GM23338 (cell line): ENCODE data around the gene TMEM141. TPM values are rescaled to one million over a fixed set of nuclear protein-coding genes. Genes with fewer than 3 reads are reported as not detected.
"Not testable (repeated sequence)": the region's sequence is repeated elsewhere in the genome, so short reads cannot be mapped to it uniquely, and the experiment has no call there.

Experiments
- ATAC-seq: fragments of 200-7000 bp; cut with Tn5 transposase; 3 replicates; pipeline ENCODE4 v1.9.1; 2020
- DNase-seq: peaks from one replicate; pipeline ENCODE4 v3.0.0-alpha.2; 2015; ENCODE audit warnings: low spot score
- H2AFZ ChIP-seq: fragments of 200-600 bp; sonication (generic); 2 replicates; pipeline ENCODE4 v1.8.0; 2016; ENCODE audit warnings: antibody characterized with exemption, mild to moderate bottlenecking, moderate library complexity
- H3F3A ChIP-seq: fragments of 200-600 bp; sonication (generic); replicated peaks from 2 replicates; pipeline ENCODE4 v1.8.0; 2017; ENCODE audit warnings: antibody characterized with exemption, mixed run types, low read depth
- H3K27ac ChIP-seq: fragments of 200-600 bp; sonication (generic); 2 replicates; pipeline ENCODE4 v1.6.1; 2016; ENCODE audit warnings: low read depth
- H3K27me3 ChIP-seq: fragments of 200-600 bp; sonication (generic); 2 replicates; pipeline ENCODE4 v1.8.0; 2016; ENCODE audit warnings: mild to moderate bottlenecking, mixed run types, moderate library complexity; ENCODE audit not compliant: insufficient read depth
- H3K36me3 ChIP-seq: fragments of 200-600 bp; sonication (generic); 2 replicates; pipeline ENCODE4 v1.8.0; 2016; ENCODE audit warnings: mild to moderate bottlenecking; ENCODE audit not compliant: insufficient read depth
- H3K4me1 ChIP-seq: fragments of 200-600 bp; sonication (generic); 2 replicates; pipeline ENCODE4 v1.8.0; 2016; ENCODE audit warnings: mild to moderate bottlenecking, moderate library complexity; ENCODE audit not compliant: insufficient read depth
- H3K4me2 ChIP-seq: fragments of 200-600 bp; sonication (generic); 2 replicates; pipeline ENCODE4 v1.7.1; 2017; ENCODE audit warnings: mixed run types
- H3K4me3 ChIP-seq: fragments of 200-600 bp; sonication (generic); 2 replicates; pipeline ENCODE4 v1.6.1; 2016; ENCODE audit warnings: mixed run types
- H3K79me2 ChIP-seq: fragments of 200-600 bp; sonication (generic); replicated peaks from 2 replicates; pipeline ENCODE4 v1.8.0; 2017; ENCODE audit warnings: mild to moderate bottlenecking; ENCODE audit not compliant: insufficient read depth
- H3K9me2 ChIP-seq: fragments of 200-600 bp; sonication (generic); 2 replicates; pipeline ENCODE4 v1.8.0; 2017; ENCODE audit not compliant: insufficient read depth
- H4K20me1 ChIP-seq: fragments of 200-600 bp; sonication (generic); replicated peaks from 2 replicates; pipeline ENCODE4 v1.8.0; 2017; ENCODE audit warnings: mild to moderate bottlenecking; ENCODE audit not compliant: insufficient read depth
- H3K27ac Mint-ChIP-seq: 2 replicates; pipeline ENCODE4 v1.8.0; 2020; ENCODE audit warnings: inconsistent platforms, mild to moderate bottlenecking, moderate library complexity, mixed read lengths
- H3K27me3 Mint-ChIP-seq: 3 replicates; pipeline ENCODE4 v1.8.0; 2022; ENCODE audit warnings: low read depth, mild to moderate bottlenecking, moderate library complexity, mixed read lengths, inconsistent platforms; ENCODE audit not compliant: insufficient read depth, poor library complexity
- H3K36me3 Mint-ChIP-seq: 3 replicates; pipeline ENCODE4 v1.8.0; 2021; ENCODE audit warnings: low read depth, mild to moderate bottlenecking, inconsistent platforms, moderate library complexity, mixed read lengths
- H3K4me1 Mint-ChIP-seq: 3 replicates; pipeline ENCODE4 v1.8.0; 2020; ENCODE audit warnings: mild to moderate bottlenecking, inconsistent platforms, mixed read lengths
- H3K4me3 Mint-ChIP-seq: 3 replicates; pipeline ENCODE4 v1.8.0; 2021; ENCODE audit warnings: moderate library complexity, mild to moderate bottlenecking, inconsistent platforms, mixed read lengths
- H3K9me3 Mint-ChIP-seq: 3 replicates; pipeline ENCODE4 v1.8.0; 2020; ENCODE audit warnings: moderate library complexity, mild to moderate bottlenecking, inconsistent platforms, mixed read lengths
- CREB1 ChIP-seq: fragments of 250-450 bp; sonication (Bioruptor Pico); IDR thresholded peaks from 2 replicates; pipeline ENCODE4 v1.5.0; 2020; ENCODE audit warnings: low read depth, mild to moderate bottlenecking, moderate library complexity
- EZH2phosphoT487 ChIP-seq: fragments of 200-600 bp; sonication (generic); IDR thresholded peaks from one replicate; pipeline ENCODE4 v1.8.1; 2018; ENCODE audit warnings: antibody characterized with exemption; ENCODE audit not compliant: unreplicated experiment
- JUNB ChIP-seq: IDR thresholded peaks from one replicate; pipeline ENCODE4 v1.6.1; 2016; ENCODE audit warnings: antibody characterized with exemption; ENCODE audit not compliant: unreplicated experiment
- NANOG ChIP-seq: IDR thresholded peaks from 2 replicates; pipeline ENCODE4 v1.6.1; 2016; ENCODE audit warnings: antibody characterized with exemption, borderline replicate concordance
- POLR2AphosphoS5 ChIP-seq: IDR thresholded peaks from 2 replicates; pipeline ENCODE4 v1.6.1; 2016; ENCODE audit warnings: antibody characterized with exemption, low read depth
- STAT1 ChIP-seq: IDR thresholded peaks from one replicate; pipeline ENCODE4 v1.6.1; 2016; ENCODE audit warnings: antibody characterized with exemption; ENCODE audit not compliant: unreplicated experiment
- ZNF331 ChIP-seq: fragments of 250-450 bp; sonication (Bioruptor Pico); IDR thresholded peaks from 2 replicates; pipeline ENCODE4 v1.5.0; 2020; ENCODE audit warnings: low read depth, mild to moderate bottlenecking, moderate library complexity
- polyA plus RNA-seq: library from polyadenylated mRNA; unstranded; fragments of >200 nt; fragmentation: Nextera tagmentation; extraction: Ambion mirVana; gene quantifications from 2 replicates; pipeline ENCODE4 v1.2.1, GENCODE V29; 2016
- total RNA-seq: library from RNA; depleted of rRNA; stranded (reverse); fragments of >200 nt; shearing (Covaris generic); gene quantifications from 2 replicates; pipeline ENCODE4 v1.2.3, GENCODE V29; 2014
- TF ChIP-seq, protein P1 (sequence below): IDR thresholded peaks from one replicate; pipeline ENCODE4 v1.6.1; 2018; ENCODE audit warnings: antibody characterized with exemption; ENCODE audit not compliant: unreplicated experiment
- TF ChIP-seq, protein P2 (sequence below): IDR thresholded peaks from 2 replicates; pipeline ENCODE4 v1.6.1; 2016; ENCODE audit warnings: antibody characterized with exemption

The TMEM141 gene
- total and polyA plus RNA-seq, 2 experiments from 2014 or later = 71.4 to 90.5 TPM

DNA sequence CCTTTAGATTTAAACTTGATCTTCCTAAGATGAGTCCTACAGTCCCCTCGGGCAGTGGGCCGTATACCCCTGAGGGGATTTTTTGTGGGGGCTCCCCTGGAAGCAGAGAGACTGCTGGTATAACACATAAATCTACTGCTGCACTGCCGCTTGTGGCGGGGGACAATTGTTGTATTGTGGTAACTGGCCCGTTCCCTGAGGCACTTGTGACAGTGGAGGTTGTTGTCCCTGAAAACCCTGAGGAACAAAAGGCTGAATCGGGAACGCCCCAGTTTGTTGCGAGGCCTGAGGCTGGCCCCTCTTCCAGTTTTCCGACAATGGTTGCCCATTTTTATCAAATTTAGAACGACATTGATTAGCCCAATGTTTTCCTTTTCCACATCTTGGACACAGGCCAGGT lies 4.7 kb upstream of the TMEM141 start:
- ATAC-seq (no peak), DNase-seq (no peak)
- no peak overlapping the region for H3K27ac Mint-ChIP-seq
- Histone ChIP-seq H3F3A (no peaks in the 10 kb centered on the region), H4K20me1 (no peaks in the 10 kb centered on the region), H3K27me3 (no peaks in the 10 kb centered on the region), H3K9me2 (no peaks in the 10 kb centered on the region), H3K4me2 (no peak overlapping the region), H3K4me3 (no peak overlapping the region), H3K27ac (no peak overlapping the region), H3K79me2 (no peaks in the 10 kb centered on the region), H3K36me3 (no peaks in the 10 kb centered on the region), H2AFZ (no peak overlapping the region), H3K4me1 (no peaks in the 10 kb centered on the region)
- TF ChIP-seq CREB1 (no peak), NANOG (no peak), STAT1 (no peak), POLR2AphosphoS5 (no peak), EZH2phosphoT487 (no peak), JUNB (no peak), ZNF331 (no peak)
- TF ChIP-seq, protein P1, sequence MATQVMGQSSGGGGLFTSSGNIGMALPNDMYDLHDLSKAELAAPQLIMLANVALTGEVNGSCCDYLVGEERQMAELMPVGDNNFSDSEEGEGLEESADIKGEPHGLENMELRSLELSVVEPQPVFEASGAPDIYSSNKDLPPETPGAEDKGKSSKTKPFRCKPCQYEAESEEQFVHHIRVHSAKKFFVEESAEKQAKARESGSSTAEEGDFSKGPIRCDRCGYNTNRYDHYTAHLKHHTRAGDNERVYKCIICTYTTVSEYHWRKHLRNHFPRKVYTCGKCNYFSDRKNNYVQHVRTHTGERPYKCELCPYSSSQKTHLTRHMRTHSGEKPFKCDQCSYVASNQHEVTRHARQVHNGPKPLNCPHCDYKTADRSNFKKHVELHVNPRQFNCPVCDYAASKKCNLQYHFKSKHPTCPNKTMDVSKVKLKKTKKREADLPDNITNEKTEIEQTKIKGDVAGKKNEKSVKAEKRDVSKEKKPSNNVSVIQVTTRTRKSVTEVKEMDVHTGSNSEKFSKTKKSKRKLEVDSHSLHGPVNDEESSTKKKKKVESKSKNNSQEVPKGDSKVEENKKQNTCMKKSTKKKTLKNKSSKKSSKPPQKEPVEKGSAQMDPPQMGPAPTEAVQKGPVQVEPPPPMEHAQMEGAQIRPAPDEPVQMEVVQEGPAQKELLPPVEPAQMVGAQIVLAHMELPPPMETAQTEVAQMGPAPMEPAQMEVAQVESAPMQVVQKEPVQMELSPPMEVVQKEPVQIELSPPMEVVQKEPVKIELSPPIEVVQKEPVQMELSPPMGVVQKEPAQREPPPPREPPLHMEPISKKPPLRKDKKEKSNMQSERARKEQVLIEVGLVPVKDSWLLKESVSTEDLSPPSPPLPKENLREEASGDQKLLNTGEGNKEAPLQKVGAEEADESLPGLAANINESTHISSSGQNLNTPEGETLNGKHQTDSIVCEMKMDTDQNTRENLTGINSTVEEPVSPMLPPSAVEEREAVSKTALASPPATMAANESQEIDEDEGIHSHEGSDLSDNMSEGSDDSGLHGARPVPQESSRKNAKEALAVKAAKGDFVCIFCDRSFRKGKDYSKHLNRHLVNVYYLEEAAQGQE = no peak
- TF ChIP-seq, protein P2, sequence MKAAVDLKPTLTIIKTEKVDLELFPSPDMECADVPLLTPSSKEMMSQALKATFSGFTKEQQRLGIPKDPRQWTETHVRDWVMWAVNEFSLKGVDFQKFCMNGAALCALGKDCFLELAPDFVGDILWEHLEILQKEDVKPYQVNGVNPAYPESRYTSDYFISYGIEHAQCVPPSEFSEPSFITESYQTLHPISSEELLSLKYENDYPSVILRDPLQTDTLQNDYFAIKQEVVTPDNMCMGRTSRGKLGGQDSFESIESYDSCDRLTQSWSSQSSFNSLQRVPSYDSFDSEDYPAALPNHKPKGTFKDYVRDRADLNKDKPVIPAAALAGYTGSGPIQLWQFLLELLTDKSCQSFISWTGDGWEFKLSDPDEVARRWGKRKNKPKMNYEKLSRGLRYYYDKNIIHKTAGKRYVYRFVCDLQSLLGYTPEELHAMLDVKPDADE = no peak
- peaks cover 6% of the 10 kb centered on the region; the same call in 2 of the 3 replicates for H3K4me1 Mint-ChIP-seq
- H3K4me3 Mint-ChIP-seq = no peak overlapping the region
- no peaks in the 10 kb centered on the region for H3K36me3 Mint-ChIP-seq
- H3K27me3 Mint-ChIP-seq = peaks cover 4% of the 10 kb centered on the region
- H3K9me3 Mint-ChIP-seq = no peaks in the 10 kb centered on the region

DNA sequence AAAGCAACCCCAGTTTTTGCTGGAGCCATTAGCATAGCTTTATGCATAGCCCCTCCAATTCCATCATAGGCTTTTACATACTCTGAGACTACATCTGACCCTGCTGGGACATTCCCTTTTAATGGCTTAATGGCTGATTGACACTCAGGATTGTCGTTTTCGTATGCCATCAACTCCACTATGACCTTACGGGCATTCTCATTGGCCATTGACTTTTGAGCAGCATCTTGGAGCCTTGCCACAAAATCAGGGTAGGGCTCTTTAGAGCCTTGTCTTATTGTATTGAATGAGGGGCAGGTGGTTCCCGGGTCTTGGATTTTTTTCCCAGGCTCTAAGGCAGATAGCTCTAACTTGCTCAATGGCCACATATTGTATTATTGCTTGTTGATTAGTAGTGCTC lies 4.2 kb upstream of the TMEM141 start:
- not testable (repeated sequence) for H3K36me3 ChIP-seq, DNase-seq, H2AFZ ChIP-seq, H3K4me2 ChIP-seq, H3K27me3 Mint-ChIP-seq, H3K36me3 Mint-ChIP-seq, H3K4me1 Mint-ChIP-seq, H3K4me1 ChIP-seq, ATAC-seq, H3K9me2 ChIP-seq, H3F3A ChIP-seq, H3K27ac ChIP-seq, H3K79me2 ChIP-seq, H4K20me1 ChIP-seq, H3K4me3 ChIP-seq, H3K27ac Mint-ChIP-seq, H3K9me3 Mint-ChIP-seq, H3K4me3 Mint-ChIP-seq, H3K27me3 ChIP-seq
